Measurements from ENCODE around the gene CLIC4. TPM values are rescaled to one million over a fixed set of nuclear protein-coding genes. Genes with fewer than 3 reads are reported as not detected.

CLIC4 gene
- total and polyA plus RNA-seq, 9 of the 15 experiments (the other 6 are each of a cell fraction or from before 2014, with no cell fraction given): 16.0 to 67.5 (median 38.4) TPM

DNA sequence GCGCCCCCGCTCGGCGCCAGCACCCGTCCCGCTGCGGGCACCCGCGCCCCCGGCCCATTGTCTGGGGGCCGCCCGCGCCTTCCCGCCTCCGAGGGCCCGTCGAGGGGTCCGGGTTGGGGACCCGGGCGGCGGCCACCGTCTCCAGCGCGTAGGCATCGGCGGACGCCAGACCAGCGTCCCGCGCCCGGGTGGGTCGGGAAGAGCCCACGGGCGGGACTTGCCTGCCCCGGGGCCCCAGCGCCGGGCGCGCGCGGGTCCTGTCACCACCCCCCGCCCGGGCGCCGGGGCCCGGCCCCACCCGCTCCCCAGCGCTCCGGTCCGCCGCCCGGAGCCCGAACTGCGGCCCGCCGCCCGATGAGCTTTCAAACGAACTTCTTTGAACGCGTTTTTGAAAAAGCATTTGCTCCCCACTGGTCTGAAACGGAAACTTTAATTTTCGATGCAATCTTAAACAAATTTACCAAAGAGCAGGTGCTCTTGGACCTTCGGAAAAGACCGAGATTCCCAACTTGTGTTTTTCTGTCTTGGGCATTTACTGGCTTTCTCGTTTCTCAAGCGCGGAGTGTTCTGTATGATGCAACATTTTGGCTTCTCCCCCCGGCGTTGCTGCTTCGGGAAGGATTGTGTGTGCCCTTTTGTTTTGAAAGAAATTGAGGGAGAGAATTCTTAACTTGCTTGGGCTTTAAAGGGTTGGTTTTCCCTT, 615 bp downstream of the CLIC4 start (continued):
- no peak for TF ChIP-seq NR2C2 (CRISPR knock-in tag; IDR thresholded peaks at IDR 0.05)
- TF ChIP-seq NR2C2 (tag; IDR thresholded peaks at IDR 0.05): 0 out of 2 replicates have a peak, but pooled peaks have one; percentile 22
- no peak for TF ChIP-seq ZNF431 (CRISPR knock-in tag; IDR thresholded peaks at IDR 0.05)
- TF ChIP-seq BHLHE40 (IDR thresholded peaks at IDR 0.05; ENCODE audit: low read length): no peak
- TF ChIP-seq ZNF780A (CRISPR knock-in tag; IDR thresholded peaks at IDR 0.05): no peak
- TF ChIP-seq FUS (optimal IDR thresholded peaks at IDR 0.05; ENCODE audit: low read depth, low read length): no peak
- no peak for TF ChIP-seq MTA3 (IDR thresholded peaks at IDR 0.05; ENCODE audit: borderline replicate concordance)
- peak; percentile 80 for TF ChIP-seq GATAD2B (IDR thresholded peaks at IDR 0.05; ENCODE audit: borderline replicate concordance)
- TF ChIP-seq, protein P1, sequence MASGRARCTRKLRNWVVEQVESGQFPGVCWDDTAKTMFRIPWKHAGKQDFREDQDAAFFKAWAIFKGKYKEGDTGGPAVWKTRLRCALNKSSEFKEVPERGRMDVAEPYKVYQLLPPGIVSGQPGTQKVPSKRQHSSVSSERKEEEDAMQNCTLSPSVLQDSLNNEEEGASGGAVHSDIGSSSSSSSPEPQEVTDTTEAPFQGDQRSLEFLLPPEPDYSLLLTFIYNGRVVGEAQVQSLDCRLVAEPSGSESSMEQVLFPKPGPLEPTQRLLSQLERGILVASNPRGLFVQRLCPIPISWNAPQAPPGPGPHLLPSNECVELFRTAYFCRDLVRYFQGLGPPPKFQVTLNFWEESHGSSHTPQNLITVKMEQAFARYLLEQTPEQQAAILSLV (tag; IDR thresholded peaks at IDR 0.05): peak; percentile 87
- peak in 1 of 2 experiments; percentile 20; a peak in 1 of 4 replicates for TF ChIP-seq HDAC1 (IDR thresholded peaks at IDR 0.05)
- no peak for TF ChIP-seq ZNF407 (IDR thresholded peaks at IDR 0.05; ENCODE audit: low read depth)
- TF ChIP-seq RAD51 (IDR thresholded peaks at IDR 0.05; ENCODE audit: borderline replicate concordance, low read depth): no peak
- TF ChIP-seq RB1 (IDR thresholded peaks at IDR 0.05; ENCODE audit: low read depth): 0 out of 2 replicates have a peak, but pooled peaks have one; percentile 0
- TF ChIP-seq U2AF2 (optimal IDR thresholded peaks at IDR 0.05; ENCODE audit: low read depth, low read length): no peak
- 0 out of 4 replicates have a peak, but pooled peaks of 1 of the 2 experiments have one; percentile 5 for TF ChIP-seq RAD21 (CRISPR knock-in tag; conservative IDR thresholded peaks at IDR 0.05 in 1 of 2, IDR thresholded peaks at IDR 0.05 in 1 of 2)
- peak; percentile 37; the same call in 1 of the 2 replicates for TF ChIP-seq ZNF589 (CRISPR knock-in tag; IDR thresholded peaks at IDR 0.05; ENCODE audit: low read depth)
- peak; percentile 94 for TF ChIP-seq ZSCAN32 (CRISPR knock-in tag; IDR thresholded peaks at IDR 0.05)
- TF ChIP-seq FIP1L1 (IDR thresholded peaks at IDR 0.05; ENCODE audit: low read depth, low read length, poor library complexity, severe bottlenecking): no peak
- TF ChIP-seq CHD4 (IDR thresholded peaks at IDR 0.05; ENCODE audit: insufficient read depth, insufficient replicate concordance, low read depth, low read length, poor library complexity, severe bottlenecking): no peak

All from K562 (cell line).